ENCODE results near the gene BAZ1B. TPM values are rescaled to one million over a fixed set of nuclear protein-coding genes. Genes with fewer than 3 reads are reported as not detected.

Gene BAZ1B
- total RNA-seq, 2 experiments from 2014 or later: 77.8 to 117 TPM

- Histone ChIP-seq H3K9me2 (ENCODE audit: insufficient read depth, low read length) (no peaks in the 10 kb centered on the region), H3K4me3 (ENCODE audit: low read depth, low read length, poor library complexity, severe bottlenecking) (no peak overlapping the region), H3K4me1 (ENCODE audit: insufficient read depth, low read length, poor library complexity, severe bottlenecking) (no peaks in the 10 kb centered on the region), H3K9me3 (ENCODE audit: low read length) (no peaks in the 10 kb centered on the region), H3K27ac (ENCODE audit: low read depth, low read length, poor library complexity, severe bottlenecking) (no peak overlapping the region), H3K79me2 (ENCODE audit: insufficient read depth, low read depth, low read length) (no peaks in the 10 kb centered on the region), H3K4me2 (ENCODE audit: low read length) (no peak overlapping the region), H4K20me1 (ENCODE audit: insufficient read depth, low read length) (no peaks in the 10 kb centered on the region), H3K36me3 (ENCODE audit: insufficient read depth, low read length) (peaks cover 27% of the 10 kb centered on the region), H2AFZ (ENCODE audit: low read length) (no peak overlapping the region)
- CTCF ChIA-PET (ENCODE audit: unreplicated experiment): no interaction called here
- no peak for TF ChIP-seq CTCF (conservative IDR thresholded peaks at IDR 0.05; ENCODE audit: low read length)
- no peak for TF ChIP-seq EZH2phosphoT487 (IDR thresholded peaks at IDR 0.05; ENCODE audit: borderline replicate concordance, low read depth, low read length)
- POLR2A ChIA-PET: interaction anchor here (0.8 to 1.1 kb wide), 2 partner anchors 10 to 12 kb away, joined by 3 to 7 read pairs; no protein-coding TSS in a partner anchor
- no peak for DNase-seq (ENCODE audit: low spot score)
- BruUV-seq (replicated peaks): no TSS peak
- intact Hi-C loops (cut with micrococcal nuclease; ENCODE audit: unreplicated experiment): no loop called here
These were observed 43.7 kb upstream of the BAZ1B start for GRCh38 chr7:73565675-73566340.

- Histone ChIP-seq H3K4me2 (ENCODE audit: low read length) (no peak overlapping the region), H3K36me3 (ENCODE audit: insufficient read depth, low read length) (peaks cover 2% of the 10 kb centered on the region; the same call in 1 of the 2 replicates), H3K4me3 (ENCODE audit: low read depth, low read length, poor library complexity, severe bottlenecking) (no peak overlapping the region), H3K9me2 (ENCODE audit: insufficient read depth, low read length) (no peaks in the 10 kb centered on the region), H3K9me3 (ENCODE audit: low read length) (no peaks in the 10 kb centered on the region), H3K4me1 (ENCODE audit: insufficient read depth, low read length, poor library complexity, severe bottlenecking) (peaks cover 18% of the 10 kb centered on the region), H2AFZ (ENCODE audit: low read length) (no peak overlapping the region), H3K79me2 (ENCODE audit: insufficient read depth, low read depth, low read length) (peaks cover 17% of the 10 kb centered on the region), H3K27ac (ENCODE audit: low read depth, low read length, poor library complexity, severe bottlenecking) (no peak overlapping the region), H4K20me1 (ENCODE audit: insufficient read depth, low read length) (peaks cover 6% of the 10 kb centered on the region; the same call in 1 of the 2 replicates)
- ChIA-PET CTCF (ENCODE audit: unreplicated experiment) (no interaction called here), POLR2A (interaction anchor here (0.5 to 1.9 kb wide), 6 partner anchors 18 to 134 kb away, joined by 3 to 4 read pairs (median 4); partner anchors contain the start of genes BAZ1B and TBL2)
- no TSS peak for BruUV-seq (replicated peaks)
- DNase-seq (ENCODE audit: low spot score): no peak
- intact Hi-C loops (cut with micrococcal nuclease; ENCODE audit: unreplicated experiment): no loop called here
- no peak for TF ChIP-seq CTCF (conservative IDR thresholded peaks at IDR 0.05; ENCODE audit: low read length)
- TF ChIP-seq EZH2phosphoT487 (IDR thresholded peaks at IDR 0.05; ENCODE audit: borderline replicate concordance, low read depth, low read length): no peak
These were observed 38.2 kb upstream of the BAZ1B start for GRCh38 chr7:73560109-73560835.

All from OCI-LY7 (cell line).